Activated CD4-positive, alpha-beta T cell treated with anti-CD3 and anti-CD28 coated beads, Interleukin-10, Interleukin-2, amounts not matched to agents 100 ng/mL and 50 ng/mL, durations not matched to agents 16 hours and 8 hours (primary cell): Measurements from ENCODE around the gene AGPS.
"Not testable (repeated sequence)": the region's sequence is repeated elsewhere in the genome, so short reads cannot be mapped to it uniquely, and the experiment has no call there.

Experiments used
- DNase-seq: peaks from one replicate; pipeline ENCODE4 v3.0.0-alpha.2; 2020

AGPS gene

DNA sequence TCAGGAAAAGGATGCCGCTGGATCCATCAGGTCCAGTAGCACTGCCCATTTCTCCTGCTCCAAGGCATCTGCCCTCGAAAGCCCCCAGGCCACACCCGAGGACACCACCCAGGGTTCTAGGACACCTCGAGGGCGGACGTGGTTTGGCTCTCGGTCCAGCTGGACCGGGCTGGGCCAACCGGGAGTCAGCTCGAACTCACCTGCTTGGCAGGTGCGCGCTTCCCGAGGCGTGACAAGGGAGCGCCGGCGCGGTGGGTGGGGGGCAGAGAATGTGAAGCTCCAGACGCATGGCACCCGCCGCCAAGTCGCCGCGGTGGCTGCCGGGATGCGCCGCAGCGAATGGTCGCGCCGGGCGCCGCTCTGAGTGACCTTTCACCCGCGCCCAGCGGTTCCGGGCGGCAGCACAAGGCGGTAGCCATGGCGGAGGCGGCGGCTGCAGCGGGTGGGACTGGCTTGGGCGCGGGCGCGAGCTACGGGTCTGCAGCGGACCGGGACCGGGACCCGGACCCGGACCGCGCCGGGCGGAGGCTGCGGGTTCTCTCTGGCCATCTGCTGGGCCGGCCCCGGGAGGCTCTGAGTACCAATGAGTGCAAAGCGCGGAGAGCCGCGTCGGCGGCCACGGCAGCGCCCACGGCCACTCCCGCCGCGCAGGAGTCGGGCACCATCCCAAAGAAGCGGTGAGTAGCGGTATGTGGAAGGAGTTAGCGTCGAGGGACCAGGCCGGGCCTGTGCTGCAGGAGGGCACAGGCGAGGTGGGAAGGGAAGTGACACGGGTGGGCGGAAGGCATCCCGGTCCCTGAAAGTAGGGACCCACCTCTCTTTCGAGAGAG lies at the start of gene AGPS:
Gene AGPS (plus strand): TSS at position 401 of the 830 bp plus-strand sequence. CDS start 17 bp downstream, at position 418.
- DNase-seq = peak; percentile 89

DNA sequence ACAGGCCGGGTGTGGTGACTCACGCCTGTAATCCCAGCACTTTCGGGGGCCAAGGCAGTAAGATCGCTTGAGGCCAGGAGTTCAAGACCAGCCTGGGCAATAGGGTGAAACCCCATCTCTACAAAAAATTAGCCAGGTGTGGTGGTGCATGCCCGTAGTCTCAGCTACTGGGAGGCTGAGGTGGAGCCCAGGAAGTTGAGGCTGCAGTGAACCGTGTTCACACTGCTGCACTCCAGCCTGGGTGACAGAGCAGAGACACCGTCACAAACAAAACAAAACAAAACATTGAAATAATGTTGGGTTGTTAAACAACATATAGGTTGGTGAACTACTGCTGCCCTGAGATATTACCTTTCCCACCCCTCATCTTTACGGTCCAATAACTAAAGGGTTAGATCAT lies 48.8 kb upstream of the AGPS start:
- no peak for DNase-seq

DNA sequence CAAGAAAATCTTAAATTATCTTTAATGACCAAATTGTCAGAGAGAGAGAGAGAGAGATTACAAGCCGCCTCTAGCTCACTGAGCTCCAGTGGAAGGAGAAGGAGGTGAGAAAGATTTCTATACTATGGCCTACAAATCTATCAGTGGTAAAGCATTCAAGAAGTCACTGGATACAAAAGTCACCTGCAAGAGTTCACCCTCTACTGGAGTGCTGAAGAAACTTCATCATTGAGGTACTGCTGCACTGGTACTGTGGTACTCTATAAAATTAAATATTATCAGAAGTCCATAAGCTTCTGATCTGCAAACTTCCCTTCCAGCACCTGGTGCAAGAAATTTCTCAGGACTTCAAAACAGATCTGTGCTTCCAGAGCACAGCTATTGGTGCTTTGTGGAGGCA lies 48.3 kb upstream of the AGPS start:
- no peak for DNase-seq

DNA sequence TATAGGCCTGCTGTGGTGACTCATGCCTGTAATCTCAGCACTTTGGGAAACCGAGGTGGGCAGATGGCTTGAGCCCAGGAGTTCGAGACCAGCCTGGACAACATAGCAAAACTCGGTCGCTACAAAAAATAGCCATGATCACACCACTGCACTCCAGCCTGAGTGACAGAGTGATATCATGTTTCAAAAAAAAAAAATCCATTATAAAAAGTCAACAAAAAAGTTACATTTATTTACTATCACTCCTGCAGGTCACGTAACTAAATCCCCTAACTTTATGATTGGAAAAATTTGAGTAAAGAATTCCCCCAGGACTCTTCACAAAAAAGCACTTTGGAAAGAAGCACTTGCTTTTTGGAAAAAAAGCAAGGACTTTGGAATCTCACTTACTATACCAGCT lies 46.4 kb upstream of the AGPS start:
- no peak for DNase-seq

- DNase-seq = no peak
Observed at GRCh38 chr2:177347570-177347969, 45.0 kb upstream of the AGPS start.

- DNase-seq = no peak
Observed at GRCh38 chr2:177348118-177348654, 44.4 kb upstream of the AGPS start.

DNA sequence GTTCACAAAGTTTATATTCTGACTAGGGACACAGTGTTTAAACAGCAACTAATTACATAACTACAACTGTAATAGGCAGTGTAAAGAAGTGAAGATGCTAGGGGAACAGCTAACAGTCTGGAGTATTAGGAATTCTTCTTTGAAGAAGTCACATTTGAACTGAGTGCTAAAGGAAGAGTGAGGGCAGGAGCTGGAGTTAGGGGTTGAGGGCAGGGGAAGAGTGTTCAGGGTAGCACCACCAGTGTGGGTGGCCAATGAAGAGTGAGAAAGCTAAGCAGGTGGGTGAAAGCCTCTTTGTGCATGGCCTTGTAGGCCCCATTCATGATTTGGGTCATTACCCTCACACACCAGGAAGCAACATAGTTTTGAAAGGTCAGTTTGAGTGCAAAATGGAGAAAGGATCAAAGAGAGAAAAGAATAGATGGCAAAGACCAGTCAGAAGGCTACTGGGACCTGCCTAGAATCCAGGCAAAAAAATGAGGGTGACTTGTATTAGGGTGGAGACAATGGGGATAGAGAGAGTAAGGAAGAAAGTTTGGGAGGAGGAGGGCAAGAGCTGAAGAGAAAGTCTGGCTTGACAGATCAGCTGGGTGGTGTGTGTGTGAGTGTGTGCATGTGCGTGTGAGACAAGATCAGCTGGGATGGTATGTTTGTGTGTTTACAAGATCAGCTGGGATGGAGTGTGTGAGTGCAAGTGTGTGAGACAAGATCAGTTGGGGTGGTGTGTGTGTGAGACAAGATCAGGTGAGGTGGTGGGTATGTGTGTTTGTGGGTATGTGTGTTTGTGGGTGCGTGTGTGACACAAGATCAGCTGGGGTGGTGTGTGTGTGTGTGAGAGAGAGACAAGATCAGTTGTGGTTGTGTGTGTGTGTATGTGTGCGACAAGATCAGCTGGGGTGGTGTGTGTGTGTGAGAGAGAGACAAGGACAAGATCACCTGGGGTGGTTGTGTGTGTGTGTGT lies 43.6 kb upstream of the AGPS start:
- no peak for DNase-seq

GRCh38 chr2:177350624-177351023 lies 41.9 kb upstream of the AGPS start:
- DNase-seq = not testable (repeated sequence)

DNA sequence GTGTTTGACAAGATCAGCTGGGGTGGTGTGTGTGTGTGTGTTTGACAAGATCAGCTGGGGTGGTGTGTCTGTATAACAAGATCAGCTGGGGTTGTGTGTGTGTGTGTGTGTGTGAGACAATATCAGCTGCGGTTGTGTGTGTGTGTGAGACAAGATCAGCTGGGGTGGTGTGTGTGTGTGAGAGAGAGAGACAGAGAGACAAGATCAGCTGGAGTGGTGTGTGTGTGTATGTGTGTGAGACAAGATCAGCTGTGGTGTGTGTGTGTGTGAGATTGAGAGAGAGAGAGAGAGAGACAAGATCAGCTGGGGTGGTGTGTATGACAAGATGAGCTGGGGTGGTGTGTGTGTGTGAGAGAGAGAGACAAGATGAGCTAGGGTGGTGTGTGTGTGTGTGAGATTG lies 41.5 kb upstream of the AGPS start:
- DNase-seq = not testable (repeated sequence)

- no peak for DNase-seq
Observed at GRCh38 chr2:177352441-177353186, 40.0 kb upstream of the AGPS start.

DNA sequence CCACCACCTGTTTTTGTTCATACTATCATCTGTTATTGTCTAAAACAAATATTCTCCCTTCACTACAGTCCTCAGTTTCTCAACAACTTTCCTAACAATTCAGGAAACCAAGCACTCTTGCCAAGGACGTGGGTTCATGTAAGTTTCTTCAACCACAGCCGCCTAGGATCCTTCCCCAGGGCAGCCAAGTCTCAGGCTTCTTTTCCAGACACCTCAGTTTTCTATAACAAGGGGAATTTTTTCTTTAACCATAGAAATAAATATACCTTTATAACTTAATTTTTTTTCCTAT lies 39.4 kb upstream of the AGPS start:
- no peak for DNase-seq

- DNase-seq = not testable (repeated sequence)
Observed at GRCh38 chr2:177354541-177354940, 38.0 kb upstream of the AGPS start.

DNA sequence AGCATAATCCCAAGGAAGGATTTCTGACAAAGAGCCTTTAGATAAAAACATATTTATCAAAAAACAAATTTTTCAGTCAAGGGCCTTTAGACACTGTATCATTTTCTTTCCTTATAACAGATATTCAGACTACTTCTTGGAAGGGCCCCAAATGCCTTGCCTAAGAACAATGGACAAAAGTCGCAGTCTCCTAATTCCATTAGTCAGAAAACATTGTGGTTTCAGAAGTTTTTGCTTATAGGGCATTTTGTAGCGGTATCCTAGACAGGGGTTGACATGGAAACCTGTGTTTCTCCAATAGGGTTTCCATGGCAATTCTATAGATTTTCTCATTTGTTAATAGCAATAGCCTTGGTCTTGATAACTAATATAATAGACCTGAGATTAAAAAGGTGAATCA lies 36.7 kb upstream of the AGPS start:
- no peak for DNase-seq

- DNase-seq = no peak
Observed at GRCh38 chr2:177359836-177360595, 32.6 kb upstream of the AGPS start.

DNA sequence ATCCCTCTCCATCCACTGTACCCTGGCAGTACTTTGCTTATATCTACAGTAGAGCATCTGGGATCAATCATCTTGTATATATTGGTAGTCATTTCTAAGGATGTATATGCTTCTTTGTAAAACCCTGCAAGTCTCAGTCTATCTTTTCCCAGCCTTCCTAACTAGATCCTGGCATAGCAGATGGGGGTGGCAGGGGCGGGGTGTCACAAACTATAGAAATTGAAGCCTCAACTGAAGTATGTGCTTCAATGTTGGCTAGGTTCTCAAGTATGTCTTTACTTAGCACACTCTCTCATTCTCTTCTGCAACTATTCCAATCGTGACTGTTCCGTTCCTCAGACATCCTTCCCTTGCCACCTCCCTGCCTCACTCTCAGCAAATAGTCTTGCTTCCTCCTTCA lies 30.1 kb upstream of the AGPS start:
- no peak for DNase-seq

GRCh38 chr2:177363332-177363731 lies 29.2 kb upstream of the AGPS start:
- no peak for DNase-seq

GRCh38 chr2:177365764-177366163 lies 26.8 kb upstream of the AGPS start:
- DNase-seq = not testable (repeated sequence)

DNA sequence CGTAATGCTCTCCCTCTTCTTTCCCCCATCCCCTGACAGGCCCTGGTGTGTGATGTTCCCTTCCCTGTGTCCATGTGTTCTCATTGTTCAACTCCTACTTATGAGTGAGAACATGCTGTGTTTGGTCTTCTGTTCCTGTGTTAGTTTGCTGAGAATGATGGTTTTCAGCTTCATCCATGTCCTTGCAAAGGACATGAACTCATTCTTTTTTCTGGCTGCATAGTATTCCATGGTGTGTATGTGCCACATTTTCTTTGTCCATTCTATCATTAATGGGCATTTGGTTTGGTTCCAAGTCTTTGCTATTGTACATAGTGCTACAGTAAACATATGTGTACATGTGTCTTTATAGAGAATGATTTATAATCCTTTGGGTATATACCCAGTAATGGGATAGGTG lies 24.6 kb upstream of the AGPS start:
- DNase-seq = not testable (repeated sequence)

DNA sequence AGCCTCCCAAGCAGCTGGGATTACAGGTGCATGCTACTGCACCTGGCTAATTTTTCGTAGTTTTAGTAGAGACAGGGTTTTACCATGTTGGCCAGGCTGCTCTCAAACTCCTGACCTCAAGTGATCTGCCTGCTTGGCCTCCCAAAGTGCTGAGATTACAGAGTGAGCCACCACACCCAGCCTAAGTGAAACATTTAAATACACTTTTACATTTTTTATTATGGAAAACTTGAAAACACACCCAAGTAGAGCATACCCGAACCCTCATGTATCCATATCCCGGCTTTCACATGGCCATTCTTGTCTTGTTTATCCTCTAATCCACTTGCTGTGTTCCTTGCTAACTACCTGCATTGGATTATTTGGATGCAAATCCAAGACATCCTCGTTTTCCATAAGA lies 13.2 kb upstream of the AGPS start:
- DNase-seq = no peak

GRCh38 chr2:177380181-177380580 lies 12.4 kb upstream of the AGPS start:
- no peak for DNase-seq

- no peak for DNase-seq
Observed at GRCh38 chr2:177383935-177384334, 8.6 kb upstream of the AGPS start.

DNA sequence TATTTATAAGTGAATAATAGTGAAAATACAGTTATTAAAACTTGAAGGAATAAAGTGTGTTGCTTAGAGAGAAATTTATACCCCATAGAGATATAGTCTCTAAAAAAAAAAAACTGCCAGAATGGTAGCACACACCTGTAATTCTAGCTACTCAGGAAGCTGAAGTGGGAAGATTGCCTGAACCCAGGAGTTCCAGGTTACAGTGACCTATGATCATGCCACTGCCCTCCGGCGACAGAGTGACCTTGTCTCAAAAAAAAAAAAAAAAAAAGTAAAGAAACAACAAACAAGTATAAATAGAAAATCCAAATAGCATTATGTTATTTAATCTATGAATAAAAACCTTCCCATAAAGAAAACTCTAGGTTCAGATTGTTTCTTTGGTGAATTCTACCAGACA lies 7.4 kb upstream of the AGPS start:
- no peak for DNase-seq
